CD4-positive, alpha-beta T cell treated with Interleukin-4 for 4 hours (primary cell): Measurements from ENCODE around the gene CAPN5.

Experiments
- DNase-seq: peaks from one replicate; pipeline ENCODE4 v3.0.0-alpha.2; 2020

Gene CAPN5

DNA sequence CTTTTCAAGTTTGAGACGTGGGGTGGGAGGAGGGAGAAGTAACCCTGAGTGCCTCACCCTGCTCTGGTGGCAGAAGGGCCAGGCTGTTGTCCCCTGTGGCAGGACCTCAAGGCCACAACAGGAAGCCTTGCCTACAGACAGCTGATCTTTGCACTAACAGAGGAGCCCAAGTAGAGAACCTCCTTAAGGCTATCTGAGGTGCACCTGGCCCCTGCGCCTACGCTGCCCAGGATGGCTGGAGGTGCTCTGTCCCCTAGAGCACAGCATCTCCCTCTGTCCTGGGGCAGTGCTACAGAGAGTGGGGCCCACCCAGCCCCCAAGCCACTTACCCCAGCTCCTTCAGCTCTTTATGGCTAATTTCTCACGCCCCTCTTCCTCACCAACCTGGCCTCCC, 88.3 kb downstream of the CAPN5 start:
- DNase-seq = no peak

DNA sequence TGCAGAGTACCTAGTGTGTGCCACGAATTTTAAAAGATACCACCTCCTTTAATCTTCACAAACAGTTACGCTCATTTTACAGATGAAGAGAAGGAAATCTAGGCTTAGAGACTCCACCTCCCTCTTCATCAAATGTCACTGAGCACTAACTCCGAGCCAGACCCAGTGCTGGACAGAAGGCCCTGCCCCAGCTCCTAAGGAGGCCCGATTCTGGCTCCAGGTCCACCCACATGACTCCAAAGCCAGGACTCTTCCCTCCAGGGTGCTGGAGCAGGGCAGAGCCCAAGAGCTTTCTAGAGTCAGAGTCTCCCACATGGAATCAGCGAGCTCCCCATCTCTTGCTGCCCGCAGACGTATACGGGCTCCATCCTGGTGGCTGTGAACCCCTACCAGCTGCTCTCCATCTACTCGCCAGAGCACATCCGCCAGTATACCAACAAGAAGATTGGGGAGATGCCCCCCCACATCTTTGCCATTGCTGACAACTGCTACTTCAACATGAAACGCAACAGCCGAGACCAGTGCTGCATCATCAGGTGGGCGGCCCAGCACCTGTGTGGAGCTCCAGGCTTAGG, 88.9 kb downstream of the CAPN5 start:
- no peak for DNase-seq

DNA sequence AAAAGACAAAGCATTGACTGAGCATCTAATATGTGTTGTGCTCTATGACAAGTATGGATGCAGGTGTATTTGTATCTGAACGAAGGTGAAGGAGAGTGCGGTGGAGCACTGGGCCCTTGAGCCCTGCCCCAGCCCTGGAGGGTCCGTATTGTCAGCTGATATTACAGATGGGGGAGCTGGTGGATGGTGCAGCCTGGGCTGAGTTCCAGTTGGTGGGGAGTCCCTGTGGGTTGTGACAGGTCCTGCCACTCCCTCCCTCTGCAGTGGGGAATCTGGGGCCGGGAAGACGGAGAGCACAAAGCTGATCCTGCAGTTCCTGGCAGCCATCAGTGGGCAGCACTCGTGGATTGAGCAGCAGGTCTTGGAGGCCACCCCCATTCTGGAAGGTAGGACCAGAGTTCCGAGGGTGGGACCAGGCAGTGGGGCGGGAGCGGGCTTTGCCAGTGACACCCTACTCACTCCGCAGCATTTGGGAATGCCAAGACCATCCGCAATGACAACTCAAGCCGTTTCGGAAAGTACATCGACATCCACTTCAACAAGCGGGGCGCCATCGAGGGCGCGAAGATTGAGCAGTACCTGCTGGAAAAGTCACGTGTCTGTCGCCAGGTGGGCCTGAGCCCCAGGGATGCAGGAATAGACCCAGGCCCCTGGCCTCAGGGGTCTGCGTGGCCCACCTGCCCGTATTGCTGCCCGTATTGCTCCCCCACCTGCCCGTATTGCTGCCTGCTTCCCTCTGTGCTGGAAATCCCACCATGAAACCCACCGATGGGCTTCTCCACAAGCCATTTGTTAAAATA, 89.8 kb downstream of the CAPN5 start:
- DNase-seq = no peak

DNA sequence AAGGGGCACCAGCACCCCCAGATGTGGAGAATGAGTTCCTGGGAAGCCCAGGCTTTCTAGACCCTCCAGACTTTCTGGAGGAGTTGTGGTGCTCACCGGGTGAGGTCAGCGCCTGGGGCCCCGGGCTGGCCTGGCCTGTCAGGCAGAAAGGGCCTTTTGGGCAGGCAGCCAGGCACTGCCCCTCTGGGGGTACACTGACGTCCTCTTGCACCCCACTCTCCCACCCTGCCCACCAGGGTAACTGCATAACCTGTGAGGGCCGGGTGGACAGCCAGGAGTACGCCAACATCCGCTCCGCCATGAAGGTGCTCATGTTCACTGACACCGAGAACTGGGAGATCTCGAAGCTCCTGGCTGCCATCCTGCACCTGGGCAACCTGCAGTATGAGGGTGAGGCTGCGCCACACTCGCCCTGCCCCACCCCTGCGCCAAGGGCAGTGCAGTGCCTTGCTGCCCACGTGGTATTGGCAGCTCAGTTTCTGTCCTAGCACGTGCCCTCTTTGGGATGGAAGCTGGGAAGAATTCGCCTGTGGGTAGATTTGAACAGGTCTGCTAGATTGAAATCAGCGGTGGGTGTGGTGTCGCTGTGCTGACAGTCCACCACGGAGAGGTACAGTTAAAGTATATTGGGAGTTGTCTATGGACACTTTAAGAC, 91.4 kb downstream of the CAPN5 start:
- no peak for DNase-seq

DNA sequence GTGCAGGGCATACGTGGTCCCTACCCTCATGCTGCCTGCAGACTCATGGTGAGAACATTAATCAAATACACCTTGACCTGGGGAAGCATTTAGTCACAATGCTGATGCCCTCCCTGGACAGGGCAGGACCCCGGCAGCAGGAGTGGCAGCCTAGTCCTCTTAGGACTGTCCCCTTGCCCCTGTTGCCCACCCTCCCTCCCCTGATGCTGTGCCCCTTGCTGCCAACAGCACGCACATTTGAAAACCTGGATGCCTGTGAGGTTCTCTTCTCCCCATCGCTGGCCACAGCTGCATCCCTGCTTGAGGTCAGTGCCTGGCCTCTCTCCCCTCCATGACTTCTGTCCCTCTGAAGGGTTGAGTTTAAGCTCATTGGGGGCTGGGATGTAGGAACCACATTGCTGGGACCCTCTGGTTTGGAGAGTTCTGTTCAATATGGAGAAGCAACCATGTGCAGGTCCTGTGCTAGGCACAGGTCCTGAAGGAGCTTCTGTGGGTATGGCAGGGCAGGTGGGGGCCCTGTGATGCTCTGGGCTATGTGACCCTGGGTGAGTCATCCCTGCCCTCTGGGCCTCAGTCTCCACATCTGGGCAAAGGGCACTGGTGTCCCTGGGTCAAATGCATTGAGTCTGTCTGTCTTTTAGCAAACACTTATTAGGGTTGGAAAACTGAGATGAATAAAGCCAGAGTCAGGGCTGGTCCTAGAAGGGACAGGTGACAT, 92.6 kb downstream of the CAPN5 start:
- DNase-seq = no peak

DNA sequence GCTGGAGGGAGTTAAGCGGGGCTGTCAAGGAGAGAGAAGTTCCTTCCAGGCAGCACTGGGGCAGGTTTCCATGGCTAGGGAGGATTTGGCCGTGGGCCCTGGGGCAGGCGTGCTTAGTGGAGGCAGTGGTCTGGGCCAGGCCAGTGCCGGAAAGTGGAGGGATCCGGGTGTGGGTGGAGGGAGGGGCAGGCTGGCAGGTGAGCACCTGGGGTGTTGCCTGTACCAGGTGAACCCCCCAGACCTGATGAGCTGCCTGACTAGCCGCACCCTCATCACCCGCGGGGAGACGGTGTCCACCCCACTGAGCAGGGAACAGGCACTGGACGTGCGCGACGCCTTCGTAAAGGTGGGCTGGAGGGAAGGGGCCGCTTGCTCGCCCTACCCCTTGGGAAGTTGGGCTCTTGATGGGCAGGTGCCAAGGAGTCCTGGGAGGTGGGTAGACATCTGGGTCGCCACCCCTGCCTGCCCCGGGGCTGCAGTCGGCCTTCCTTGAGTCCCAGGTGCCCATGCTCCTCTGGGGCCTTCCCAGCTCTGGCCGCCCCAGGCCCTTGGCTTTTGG, 93.2 kb downstream of the CAPN5 start:
- no peak for DNase-seq

DNA sequence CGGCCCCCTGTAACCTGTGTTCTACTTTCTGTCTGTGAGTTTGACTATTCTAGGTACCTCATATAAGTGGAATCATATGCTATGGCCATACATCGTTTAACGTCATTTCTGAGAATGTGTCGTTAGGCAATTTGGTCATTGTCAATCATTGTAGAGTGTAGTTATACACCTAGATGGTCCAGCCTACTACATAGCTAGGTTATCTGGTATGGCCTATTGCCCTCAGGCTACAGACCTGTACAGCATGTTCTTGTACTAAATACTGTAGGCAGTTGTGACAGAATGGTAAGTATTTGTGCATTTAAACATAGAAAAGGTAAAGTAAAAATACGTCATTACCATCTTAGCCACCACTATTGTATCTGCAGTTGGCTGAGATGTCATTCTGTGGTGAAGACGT, 96.5 kb downstream of the CAPN5 start:
- DNase-seq = no peak

DNA sequence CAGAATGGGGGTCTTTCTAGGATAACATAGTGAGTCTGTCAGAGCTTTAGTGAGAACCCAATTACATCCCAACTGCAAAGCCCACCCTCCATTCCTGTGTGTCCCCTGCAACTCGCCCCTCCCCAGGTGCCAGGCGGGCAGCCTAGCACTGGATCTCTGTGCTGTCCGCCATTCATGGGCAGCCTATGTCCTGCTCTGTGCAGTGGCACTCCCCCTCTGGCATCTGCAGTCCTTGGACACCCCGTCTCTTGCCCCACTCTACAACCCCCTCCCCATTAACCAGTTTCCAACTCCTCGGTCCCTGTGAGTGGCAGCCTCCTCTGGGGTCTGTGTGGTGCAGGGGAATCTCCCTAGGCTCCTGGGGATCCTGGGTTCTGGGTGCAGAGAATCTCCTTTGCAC, 98.3 kb downstream of the CAPN5 start:
- no peak for DNase-seq

DNA sequence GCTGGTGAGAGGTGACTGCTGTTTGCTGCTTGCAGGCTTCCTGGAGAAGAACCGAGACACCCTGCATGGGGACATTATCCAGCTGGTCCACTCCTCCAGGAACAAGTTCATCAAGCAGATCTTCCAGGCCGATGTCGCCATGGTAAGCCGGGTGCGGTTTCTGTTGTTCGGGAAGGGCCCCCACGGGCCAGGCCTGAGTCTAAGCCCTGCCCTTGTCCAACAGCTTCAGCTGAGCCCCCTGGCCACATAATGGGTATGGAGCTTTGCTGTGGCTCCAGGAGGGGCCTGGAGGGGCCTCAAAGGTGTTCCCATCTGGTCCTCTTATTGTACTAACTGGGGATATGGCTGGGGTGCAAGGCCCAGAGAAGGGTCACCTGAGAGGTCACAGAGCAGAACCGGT, 99.2 kb downstream of the CAPN5 start:
- no peak for DNase-seq

DNA sequence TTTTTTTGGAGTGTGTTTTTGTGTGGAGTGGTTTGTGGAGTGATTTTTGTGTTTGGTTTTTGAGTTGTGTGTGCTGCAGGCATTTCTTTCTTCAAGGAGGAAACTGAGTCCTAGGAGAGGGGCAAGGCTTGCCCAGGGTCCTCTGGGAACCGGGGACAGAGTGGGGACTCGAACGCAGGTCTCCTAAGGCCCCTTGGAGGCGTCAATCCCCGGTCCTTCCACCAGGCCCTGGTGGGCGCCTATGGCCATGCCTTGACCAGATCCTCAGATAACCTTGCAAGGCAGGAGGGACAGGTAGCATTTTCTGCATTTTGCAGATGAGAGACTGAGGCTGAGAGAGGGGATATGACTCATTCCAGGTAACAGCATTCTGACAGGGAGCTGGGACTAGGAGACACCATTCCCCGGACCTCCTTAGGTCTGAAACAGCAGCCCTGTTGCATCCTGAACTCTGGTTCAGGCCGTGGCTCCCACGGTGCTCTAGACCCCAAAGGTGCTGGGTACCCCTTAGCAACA, 100.4 kb downstream of the CAPN5 start:
- DNase-seq = no peak

DNA sequence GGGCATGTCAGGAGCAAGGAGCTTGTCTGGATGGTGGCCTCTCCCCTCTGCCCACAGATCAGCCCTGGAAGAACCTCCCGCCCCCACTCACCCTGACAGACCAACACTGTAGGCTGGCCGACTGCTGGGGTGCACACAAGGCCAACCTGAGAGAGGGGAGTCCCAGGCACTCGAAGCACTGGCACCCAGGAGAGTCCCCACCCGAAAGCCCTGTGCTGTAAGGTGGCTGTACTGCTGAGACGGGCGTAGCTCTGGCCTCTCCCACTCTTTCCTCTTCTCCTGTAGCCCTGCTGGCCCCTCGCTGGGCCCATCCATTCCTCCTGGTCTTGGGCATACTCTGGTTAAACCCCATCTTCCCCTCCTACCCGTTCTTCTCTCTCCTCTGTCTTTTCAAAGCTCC, 101.0 kb downstream of the CAPN5 start:
- no peak for DNase-seq

DNA sequence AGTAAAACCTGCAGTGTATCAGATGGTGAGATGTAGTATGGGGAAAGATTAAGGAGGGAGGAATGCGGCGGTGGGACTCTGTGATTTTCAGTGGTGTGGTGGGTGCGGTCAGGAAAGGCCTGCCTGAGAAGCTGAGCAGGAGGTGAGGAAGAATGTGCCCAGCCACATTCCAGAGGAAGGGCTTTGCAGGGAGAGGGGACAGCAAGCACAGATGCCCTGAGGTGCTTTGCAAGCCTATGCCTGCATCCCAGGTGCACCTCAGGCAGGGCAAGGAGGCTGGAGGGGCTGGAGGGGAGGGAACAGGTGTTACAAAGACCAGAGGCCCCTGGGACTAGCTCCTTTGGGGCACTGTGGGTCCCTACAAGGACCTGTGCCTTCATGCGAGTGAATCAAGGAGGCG, 103.3 kb downstream of the CAPN5 start:
- no peak for DNase-seq

DNA sequence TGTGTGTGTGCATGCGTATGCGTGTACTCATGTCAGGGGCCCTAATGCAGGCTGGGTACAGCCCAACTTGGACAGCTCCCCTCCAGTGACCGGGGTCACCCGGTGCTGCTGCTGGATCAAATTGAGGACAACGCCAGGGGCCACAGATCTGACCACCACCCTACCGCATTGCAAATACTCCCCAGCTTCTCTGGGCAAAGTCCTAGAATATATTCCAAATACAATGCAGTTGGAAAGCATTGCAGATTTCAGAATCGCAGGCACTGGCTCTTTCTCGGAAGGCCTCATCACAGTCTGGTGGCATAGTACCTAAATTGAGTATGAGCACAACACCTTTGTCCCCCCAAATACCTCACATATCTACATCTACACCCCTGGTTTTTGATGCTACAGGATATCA, 104.5 kb downstream of the CAPN5 start:
- DNase-seq = no peak

DNA sequence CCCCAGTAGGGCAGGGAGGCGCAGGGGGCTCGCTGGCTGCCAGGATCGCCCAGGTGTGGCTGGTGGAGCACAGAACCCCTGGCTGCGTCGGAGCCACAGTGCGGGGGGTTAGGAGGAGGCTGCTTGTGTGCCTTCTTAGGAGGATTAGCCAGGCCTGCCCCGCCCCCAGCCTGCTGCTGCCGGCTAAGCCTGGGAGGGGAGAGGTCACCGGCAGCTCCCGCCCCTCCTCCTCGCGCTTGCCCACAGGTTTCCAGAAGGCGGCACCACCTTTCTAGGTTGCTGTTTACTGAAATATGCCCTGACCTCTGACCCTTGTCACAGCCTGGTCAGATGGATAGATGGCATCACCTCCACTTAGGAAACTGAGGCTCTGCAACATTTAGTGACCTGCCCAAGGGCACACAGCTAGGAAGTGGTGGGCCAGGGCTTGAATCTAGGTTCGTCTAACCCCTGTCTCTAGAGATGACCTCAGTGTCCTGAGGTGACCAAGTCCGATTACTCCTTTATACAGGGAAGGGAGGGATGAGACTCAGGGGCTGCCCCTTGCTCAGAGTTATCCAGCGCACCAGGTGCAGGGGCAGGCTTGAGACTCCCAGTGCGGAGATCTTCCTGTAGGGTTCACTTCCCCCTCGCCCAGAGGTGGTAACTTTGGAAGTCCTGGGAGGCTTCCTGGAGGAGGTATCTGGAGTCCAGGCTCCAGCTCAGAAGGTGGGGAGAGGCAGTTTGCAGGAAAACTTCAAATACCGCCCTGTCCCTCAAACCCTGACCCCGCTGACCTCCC, 105.3 kb downstream of the CAPN5 start:
- DNase-seq = no peak

DNA sequence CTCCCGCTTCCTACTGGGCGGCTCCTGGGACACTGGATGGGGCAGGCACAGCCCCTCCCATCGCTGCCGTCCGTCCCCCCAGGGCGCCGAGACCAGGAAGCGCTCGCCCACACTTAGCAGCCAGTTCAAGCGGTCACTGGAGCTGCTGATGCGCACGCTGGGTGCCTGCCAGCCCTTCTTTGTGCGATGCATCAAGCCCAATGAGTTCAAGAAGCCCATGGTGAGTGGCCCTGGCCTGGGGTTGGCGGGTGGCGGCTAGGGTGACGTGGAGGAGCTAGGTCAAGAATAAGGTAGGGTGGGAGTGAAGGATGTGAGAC, 105.9 kb downstream of the CAPN5 start:
- DNase-seq = no peak

DNA sequence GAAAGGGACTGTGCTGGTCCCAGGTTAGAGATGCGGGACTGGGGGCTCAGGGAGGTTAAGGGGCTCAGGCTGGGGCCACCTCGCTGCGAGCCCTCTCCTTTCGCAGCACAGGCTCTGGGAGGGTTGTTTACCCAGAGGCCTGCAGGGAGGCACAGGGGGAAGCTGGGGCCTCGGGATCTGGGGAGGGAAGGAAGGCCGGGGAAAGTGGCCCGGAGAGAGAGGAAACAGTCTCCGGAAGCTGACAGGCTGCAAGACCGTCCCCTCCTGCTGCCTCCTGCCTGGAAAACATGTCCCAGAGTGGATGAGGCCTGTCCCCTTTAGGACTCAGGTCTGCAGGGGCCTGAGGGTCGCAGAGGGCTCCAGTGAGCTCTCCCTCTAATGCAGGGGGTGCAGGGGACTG, 106.7 kb downstream of the CAPN5 start:
- no peak for DNase-seq

DNA sequence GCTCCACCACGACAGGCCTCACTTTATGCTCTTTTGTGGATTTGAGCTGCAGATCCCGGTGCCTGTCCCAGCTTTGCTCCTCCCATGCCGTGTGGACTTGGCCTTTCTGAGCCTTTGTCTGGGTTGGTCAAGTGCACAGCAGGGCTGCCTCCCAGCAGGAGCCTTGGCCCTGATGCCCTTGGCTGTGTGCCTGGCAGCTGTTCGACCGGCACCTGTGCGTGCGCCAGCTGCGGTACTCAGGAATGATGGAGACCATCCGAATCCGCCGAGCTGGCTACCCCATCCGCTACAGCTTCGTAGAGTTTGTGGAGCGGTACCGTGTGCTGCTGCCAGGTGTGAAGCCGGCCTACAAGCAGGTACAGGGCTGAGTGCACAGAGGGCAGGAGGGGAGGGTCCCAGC, 107.8 kb downstream of the CAPN5 start:
- no peak for DNase-seq

DNA sequence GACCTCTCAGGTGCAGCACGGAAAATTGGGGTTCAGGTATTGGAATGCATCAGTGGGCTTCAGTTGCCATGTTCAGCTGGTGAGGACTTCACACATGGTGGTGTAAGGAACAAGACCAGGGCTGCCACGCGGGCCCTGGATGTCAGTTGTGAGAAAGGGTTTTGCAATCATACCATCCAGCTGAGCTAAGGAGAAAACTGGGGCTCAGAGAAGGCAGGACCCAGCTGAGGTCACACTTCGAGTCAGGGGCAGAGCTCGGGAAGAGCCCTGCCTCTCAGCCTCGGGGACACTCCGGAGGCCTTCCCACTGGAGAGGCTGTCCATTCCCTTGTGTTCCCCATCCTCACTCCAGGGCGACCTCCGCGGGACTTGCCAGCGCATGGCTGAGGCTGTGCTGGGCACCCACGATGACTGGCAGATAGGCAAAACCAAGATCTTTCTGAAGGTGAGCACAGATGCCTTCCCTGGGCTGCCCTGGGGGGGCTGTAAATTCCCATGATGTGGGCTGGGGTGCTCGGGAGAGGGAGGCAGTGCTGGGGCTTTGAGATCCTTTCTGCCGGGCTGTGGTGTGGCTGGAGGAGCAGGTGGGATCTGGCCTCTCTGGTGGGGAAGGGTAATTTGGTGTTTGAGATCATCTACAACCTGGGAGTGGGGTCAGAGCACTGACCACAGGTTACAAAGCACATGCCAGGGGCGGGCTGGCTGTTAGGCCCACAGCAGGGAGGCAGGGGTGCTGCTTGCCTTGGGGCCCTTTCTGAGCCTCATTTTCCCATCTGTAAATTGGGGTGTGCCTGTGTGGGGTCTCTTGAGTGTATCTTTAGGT, 108.5 kb downstream of the CAPN5 start:
- DNase-seq = no peak
